ENCODE measurements around the gene MRPL14. TPM values are rescaled to one million over a fixed set of nuclear protein-coding genes. Genes with fewer than 3 reads are reported as not detected.

MRPL14 gene
- total and polyA plus RNA-seq, 4 donors: 70.8 to 219 (median 101) TPM

DNA sequence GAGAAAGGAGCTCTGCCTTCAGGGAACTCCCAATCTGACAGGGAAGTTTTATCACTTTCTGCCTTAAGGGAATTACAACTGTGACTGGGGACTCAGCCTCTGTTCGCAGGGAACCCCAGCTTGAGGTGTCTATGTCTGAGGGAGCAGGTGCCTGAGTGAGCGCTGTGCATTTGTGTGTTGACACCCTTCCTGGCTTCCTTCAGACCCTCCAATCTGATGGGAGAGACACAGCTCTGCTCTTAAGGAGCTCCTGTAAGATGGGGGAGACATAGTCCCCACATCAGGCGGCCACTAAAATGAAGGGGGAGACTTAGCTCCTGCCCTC, 62.3 kb downstream of the MRPL14 start:
- TF ChIP-seq, protein P1, sequence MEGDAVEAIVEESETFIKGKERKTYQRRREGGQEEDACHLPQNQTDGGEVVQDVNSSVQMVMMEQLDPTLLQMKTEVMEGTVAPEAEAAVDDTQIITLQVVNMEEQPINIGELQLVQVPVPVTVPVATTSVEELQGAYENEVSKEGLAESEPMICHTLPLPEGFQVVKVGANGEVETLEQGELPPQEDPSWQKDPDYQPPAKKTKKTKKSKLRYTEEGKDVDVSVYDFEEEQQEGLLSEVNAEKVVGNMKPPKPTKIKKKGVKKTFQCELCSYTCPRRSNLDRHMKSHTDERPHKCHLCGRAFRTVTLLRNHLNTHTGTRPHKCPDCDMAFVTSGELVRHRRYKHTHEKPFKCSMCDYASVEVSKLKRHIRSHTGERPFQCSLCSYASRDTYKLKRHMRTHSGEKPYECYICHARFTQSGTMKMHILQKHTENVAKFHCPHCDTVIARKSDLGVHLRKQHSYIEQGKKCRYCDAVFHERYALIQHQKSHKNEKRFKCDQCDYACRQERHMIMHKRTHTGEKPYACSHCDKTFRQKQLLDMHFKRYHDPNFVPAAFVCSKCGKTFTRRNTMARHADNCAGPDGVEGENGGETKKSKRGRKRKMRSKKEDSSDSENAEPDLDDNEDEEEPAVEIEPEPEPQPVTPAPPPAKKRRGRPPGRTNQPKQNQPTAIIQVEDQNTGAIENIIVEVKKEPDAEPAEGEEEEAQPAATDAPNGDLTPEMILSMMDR (IDR thresholded peaks at IDR 0.05; ENCODE audit: control extremely low read depth, extremely low read depth): no peak
- H3K9ac ChIP-seq (ENCODE audit: insufficient read depth in 1 of 2, low read length in 2 of 2): no peak overlapping the region

DNA sequence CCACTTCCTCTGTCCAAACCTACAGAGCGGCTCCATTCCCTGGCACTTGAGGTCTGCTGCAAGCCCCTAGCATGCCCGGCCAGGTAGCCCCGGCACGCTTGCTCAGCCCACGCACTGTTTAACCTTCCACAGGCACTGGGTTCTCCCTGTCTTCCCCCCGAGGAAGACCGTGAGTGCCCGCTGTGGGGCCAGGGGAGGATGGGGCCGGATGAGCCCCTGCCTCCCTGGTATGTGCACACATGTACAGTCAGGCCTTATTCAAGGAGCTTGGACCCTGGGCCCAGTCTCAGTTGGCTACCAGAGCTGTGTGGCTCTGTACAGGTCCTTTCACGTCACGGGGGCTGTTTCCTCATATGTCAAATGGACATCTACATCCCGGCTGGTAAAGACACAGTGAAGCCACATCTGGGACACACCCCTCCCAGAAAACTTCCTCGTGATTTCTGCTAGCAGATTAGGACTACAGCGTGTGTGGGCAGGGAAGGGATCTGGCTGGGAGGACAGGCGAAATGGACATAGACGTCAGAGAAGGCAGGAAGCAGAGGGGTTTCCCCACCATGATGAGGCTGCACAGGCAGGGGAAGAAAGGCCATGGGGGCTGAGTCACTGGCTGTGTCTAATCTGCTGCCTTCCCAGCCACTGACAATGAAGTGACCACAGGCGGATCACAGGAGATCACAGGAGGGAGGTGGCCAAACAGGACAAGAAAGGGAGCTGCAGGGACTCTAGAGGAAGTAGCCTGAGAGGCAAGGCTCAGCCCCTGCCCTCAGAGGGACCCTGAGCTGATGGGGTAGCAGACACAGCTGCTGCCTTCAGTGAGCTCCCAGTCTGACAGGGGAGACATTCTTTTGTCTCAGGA, 62.9 kb downstream of the MRPL14 start:
- H3K9ac ChIP-seq (ENCODE audit: insufficient read depth in 1 of 2, low read length in 2 of 2): no peak overlapping the region
- TF ChIP-seq, protein P1 (IDR thresholded peaks at IDR 0.05; ENCODE audit: control extremely low read depth, extremely low read depth): no peak
- H3K4me1 ChIP-seq (ENCODE audit: control insufficient read depth in 5 of 5, insufficient read depth in 5 of 5, low read length in 5 of 5): peaks cover 0 to 22% (median 9%) of the 10 kb centered on the region in 5 donors
- no peaks in the 10 kb centered on the region for H3K9me3 ChIP-seq (ENCODE audit: control insufficient read depth in 4 of 4, insufficient read depth in 3 of 4, low read length in 3 of 4)
- no peaks in the 10 kb centered on the region for H3K36me3 ChIP-seq (ENCODE audit: control insufficient read depth in 4 of 4, insufficient read depth in 4 of 4, low read length in 4 of 4)
- peak; percentile 60 for ATAC-seq (ENCODE audit: insufficient read depth, low FRiP score)
- H3K4me3 ChIP-seq: no peak overlapping the region
- H3K27me3 ChIP-seq (ENCODE audit: control insufficient read depth in 3 of 3, insufficient read depth in 3 of 3, low read length in 2 of 3): no peaks in the 10 kb centered on the region
- WGBS, 2 donors: 61 to 65% methylated on average over 17 of the region's 17 CpGs
- H3K27ac ChIP-seq (ENCODE audit: low read depth in 1 of 2, low read length in 1 of 2): peak overlapping the region; percentile 32 to 63
- peak; percentile 33 to 49 (median 46) for DNase-seq

More for the DNA sequence above, 62.3 kb downstream of the MRPL14 start:
- Histone ChIP-seq H3K4me3 (no peak overlapping the region), H3K27ac (ENCODE audit: low read depth in 1 of 2, low read length in 1 of 2) (peak overlapping the region; percentile 32 to 63), H3K9me3 (ENCODE audit: control insufficient read depth in 4 of 4, insufficient read depth in 3 of 4, low read length in 3 of 4) (no peaks in the 10 kb centered on the region), H3K4me1 (ENCODE audit: control insufficient read depth in 5 of 5, insufficient read depth in 5 of 5, low read length in 5 of 5) (peaks cover 0 to 22% (median 7%) of the 10 kb centered on the region in 5 donors), H3K36me3 (ENCODE audit: control insufficient read depth in 4 of 4, insufficient read depth in 4 of 4, low read length in 4 of 4) (no peaks in the 10 kb centered on the region), H3K27me3 (ENCODE audit: control insufficient read depth in 3 of 3, insufficient read depth in 3 of 3, low read length in 2 of 3) (no peaks in the 10 kb centered on the region)
- DNase-seq: no peak
- WGBS, 2 donors: 92 to 93% methylated on average over 3 of the region's 3 CpGs
- ATAC-seq (ENCODE audit: insufficient read depth, low FRiP score): no peak

DNA sequence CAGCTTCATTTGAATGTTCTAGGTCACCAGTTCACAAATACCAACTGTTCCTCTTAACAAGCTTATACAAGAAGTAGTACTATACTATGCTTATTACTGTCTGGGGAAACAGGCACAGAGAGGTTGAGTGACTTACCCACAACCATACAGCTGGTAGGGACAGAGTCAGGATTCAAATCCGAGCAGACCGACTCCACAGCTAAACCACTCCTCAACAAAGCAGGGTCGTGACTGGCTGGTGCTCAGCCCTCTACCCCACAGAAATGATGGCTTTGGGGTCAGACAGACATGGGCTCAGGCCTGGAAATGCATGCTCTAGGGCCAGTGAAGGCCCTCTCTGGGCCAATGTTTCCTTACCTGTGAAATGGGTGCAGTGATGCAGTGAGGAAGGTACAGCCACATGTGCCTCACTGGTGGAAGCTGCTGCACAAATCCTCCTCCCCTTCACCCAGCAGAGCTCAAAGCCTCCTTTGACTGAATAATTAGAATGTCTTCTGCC, 63.6 kb downstream of the MRPL14 start:
- 96 to 97% methylated on average over 3 of the region's 3 CpGs for WGBS, 2 donors
- H3K27ac ChIP-seq (ENCODE audit: low read depth in 1 of 2, low read length in 1 of 2): peak overlapping the region; percentile 9 to 28
- H3K9me3 ChIP-seq (ENCODE audit: control insufficient read depth in 4 of 4, insufficient read depth in 3 of 4, low read length in 3 of 4): no peaks in the 10 kb centered on the region
- no peaks in the 10 kb centered on the region for H3K27me3 ChIP-seq (ENCODE audit: control insufficient read depth in 3 of 3, insufficient read depth in 3 of 3, low read length in 2 of 3)
- no peak overlapping the region for H3K9ac ChIP-seq (ENCODE audit: insufficient read depth in 1 of 2, low read length in 2 of 2)
- no peak overlapping the region for H3K4me3 ChIP-seq
- peaks cover 2 to 28% (median 11%) of the 10 kb centered on the region in 5 donors for H3K4me1 ChIP-seq (ENCODE audit: control insufficient read depth in 5 of 5, insufficient read depth in 5 of 5, low read length in 5 of 5)
- ATAC-seq (ENCODE audit: insufficient read depth, low FRiP score) (no peak), DNase-seq (no peak)
- no peaks in the 10 kb centered on the region for H3K36me3 ChIP-seq (ENCODE audit: control insufficient read depth in 4 of 4, insufficient read depth in 4 of 4, low read length in 4 of 4)
- TF ChIP-seq, protein P1 (IDR thresholded peaks at IDR 0.05; ENCODE audit: control extremely low read depth, extremely low read depth): no peak

Other genes starting within 250 kb of the MRPL14 start
- 10 to 100 TPM; 93.1 to 94.5 TPM for gene TMEM63B, start 102 bp upstream of the MRPL14 start, total RNA-seq
- 10 to 100 TPM; 49.0 to 83.6 TPM for gene TMEM63B, start 102 bp upstream of the MRPL14 start, polyA plus RNA-seq
- gene CAPN11, start 31.4 kb upstream of the MRPL14 start, total RNA-seq: under 1 TPM in 1 of 2 donors, not detected in 1; 0.15 TPM
- gene CAPN11, start 31.4 kb upstream of the MRPL14 start, polyA plus RNA-seq: under 1 TPM; 0.07 to 0.30 TPM
- gene MYMX, start 89.5 kb upstream of the MRPL14 start, total RNA-seq: not detected
- under 1 TPM in 1 of 2 donors, not detected in 1; 0.21 TPM for gene MYMX, start 89.5 kb upstream of the MRPL14 start, polyA plus RNA-seq
- gene SLC29A1, start 96.1 kb upstream of the MRPL14 start, total RNA-seq: 10 to 100 TPM; 19.1 to 42.7 TPM
- gene SLC29A1, start 96.1 kb upstream of the MRPL14 start, polyA plus RNA-seq: 10 to 100 TPM; 20.3 to 32.5 TPM
- 100 to 1,000 TPM; 458 to 700 TPM for gene HSP90AB1, start 119.6 kb upstream of the MRPL14 start, total RNA-seq
- 100 to 1,000 TPM; 289 to 560 TPM for gene HSP90AB1, start 119.6 kb upstream of the MRPL14 start, polyA plus RNA-seq
- gene SLC35B2, start 130.1 kb upstream of the MRPL14 start, total RNA-seq: 10 to 100 TPM; 29.9 to 44.4 TPM
- 10 to 100 TPM; 15.0 to 39.9 TPM for gene SLC35B2, start 130.1 kb upstream of the MRPL14 start, polyA plus RNA-seq
- 10 to 100 TPM; 13.1 to 20.1 TPM for gene NFKBIE, start 138.1 kb upstream of the MRPL14 start, total RNA-seq
- gene NFKBIE, start 138.1 kb upstream of the MRPL14 start, polyA plus RNA-seq: 10 to 100 TPM; 20.7 to 40.6 TPM
- gene TMEM151B, start 143.0 kb upstream of the MRPL14 start, total RNA-seq: under 1 TPM; 0.11 to 0.21 TPM
- gene TMEM151B, start 143.0 kb upstream of the MRPL14 start, polyA plus RNA-seq: under 1 TPM; 0.02 to 0.04 TPM
- gene AARS2, start 185.9 kb upstream of the MRPL14 start, total RNA-seq: 10 to 100 TPM; 12.8 to 13.7 TPM
- gene AARS2, start 185.9 kb upstream of the MRPL14 start, polyA plus RNA-seq: 1 to 10 TPM; 4.8 to 6.0 TPM
- 1 to 10 TPM; 3.3 to 4.4 TPM for gene SPATS1, start 215.2 kb upstream of the MRPL14 start, total RNA-seq
- gene SPATS1, start 215.2 kb upstream of the MRPL14 start, polyA plus RNA-seq: 1 to 10 TPM; 1.2 to 1.3 TPM

Data from lung (tissue), 12 donors.